Raji (cell line): ENCODE data around the gene RNF213.

Source experiments
- POLR2A ChIP-seq: IDR thresholded peaks from 2 replicates; pipeline ENCODE4 v1.6.1; 2011; ENCODE audit warnings: low read depth, low read length, control low read depth; ENCODE audit not compliant: insufficient read depth

RNF213 gene

DNA sequence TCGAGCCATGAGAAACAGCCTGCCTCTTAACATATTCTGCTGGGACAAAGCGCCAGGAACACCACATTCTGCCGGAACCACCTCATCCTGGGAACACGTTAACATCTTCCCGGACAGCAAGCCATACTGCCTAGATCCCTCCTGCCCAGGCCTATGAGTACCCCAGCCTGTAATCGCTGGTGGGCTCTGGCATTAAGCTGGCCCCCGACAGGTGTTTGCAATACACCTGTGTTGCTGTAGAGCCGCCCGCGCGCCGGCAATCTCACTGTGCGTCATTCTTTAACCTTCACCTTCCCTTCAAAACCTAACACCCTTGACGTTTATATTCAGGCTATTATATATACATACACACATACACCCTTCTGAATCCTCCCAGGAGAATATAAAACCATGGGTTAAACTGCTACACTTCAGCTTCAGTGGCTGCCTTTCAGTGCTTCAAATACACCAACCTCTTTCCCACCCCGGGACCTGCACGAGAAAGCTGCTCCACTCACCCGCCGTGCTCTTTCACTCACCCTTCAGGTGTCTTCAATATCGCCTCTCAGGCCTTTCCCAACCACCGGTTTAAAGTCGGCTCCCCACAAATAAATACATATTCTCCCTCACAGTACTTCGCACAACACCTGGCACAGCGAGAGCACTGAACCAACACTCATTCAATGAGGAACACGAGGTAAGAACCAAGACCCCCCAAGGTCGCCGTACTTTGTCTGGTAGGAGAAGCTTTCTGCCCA lies 153.3 kb downstream of the RNF213 start:
- TF ChIP-seq POLR2A = no peak

DNA sequence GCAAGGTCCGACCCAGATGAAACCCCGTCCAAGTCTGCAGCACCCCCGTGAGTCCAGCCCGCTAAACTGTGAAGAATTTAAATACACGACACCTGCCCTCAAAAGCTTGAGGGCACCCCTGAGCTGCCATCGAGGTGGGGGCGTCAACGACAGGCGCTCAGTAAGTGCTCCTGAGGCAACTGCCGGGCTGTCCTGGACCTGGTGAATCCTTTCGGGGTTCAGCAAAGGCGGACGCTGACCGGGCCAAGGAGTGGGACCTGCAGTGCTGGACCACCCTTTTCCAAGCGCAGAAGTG lies 153.8 kb downstream of the RNF213 start:
- TF ChIP-seq POLR2A = no peak

DNA sequence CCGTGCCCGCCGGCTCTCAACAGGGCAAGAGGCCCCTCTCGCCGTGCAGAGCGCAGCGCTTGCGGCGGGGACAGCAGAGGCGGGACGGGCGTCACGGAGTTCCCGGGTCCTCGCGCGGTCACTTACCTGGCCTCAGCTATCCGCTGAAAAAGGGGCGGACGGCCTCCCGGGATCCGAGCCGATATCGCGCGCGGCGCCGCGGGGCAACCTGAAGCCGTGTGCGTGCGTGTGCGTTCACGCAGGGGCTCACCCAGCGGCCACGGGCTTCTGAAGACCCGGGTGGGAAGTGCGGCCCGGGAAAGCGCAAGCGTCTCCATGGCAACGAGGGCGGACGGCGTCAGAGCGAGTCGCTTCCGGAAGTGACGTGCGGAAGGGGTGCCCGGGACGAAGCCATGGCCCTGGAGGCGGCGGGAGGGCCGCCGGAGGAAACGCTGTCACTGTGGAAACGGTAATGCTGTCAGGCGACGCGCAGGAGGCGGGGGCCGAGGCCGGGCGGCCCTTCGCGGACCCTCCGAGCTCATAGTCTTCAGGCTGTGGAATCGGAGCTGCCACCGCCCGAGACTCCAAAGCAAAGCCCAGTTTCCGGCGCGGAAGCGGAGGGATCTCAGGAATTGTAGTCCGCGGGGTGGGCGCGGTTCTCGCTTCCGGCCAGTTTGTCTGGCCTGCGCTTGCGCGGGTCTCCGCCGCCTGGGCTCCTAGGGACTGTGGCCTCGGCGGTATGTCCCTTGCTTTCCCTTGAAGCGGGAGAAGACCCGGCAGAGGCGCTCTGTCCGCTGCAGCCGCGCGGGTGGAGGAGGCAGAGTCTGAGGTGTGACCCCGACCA lies 154.4 kb downstream of the RNF213 start, which contains the start of gene ENDOV:
Gene ENDOV (plus strand): TSS at position 365 of the 823 bp plus-strand sequence. CDS start 28 bp downstream, at position 393.
- TF ChIP-seq POLR2A = peak; percentile 70

DNA sequence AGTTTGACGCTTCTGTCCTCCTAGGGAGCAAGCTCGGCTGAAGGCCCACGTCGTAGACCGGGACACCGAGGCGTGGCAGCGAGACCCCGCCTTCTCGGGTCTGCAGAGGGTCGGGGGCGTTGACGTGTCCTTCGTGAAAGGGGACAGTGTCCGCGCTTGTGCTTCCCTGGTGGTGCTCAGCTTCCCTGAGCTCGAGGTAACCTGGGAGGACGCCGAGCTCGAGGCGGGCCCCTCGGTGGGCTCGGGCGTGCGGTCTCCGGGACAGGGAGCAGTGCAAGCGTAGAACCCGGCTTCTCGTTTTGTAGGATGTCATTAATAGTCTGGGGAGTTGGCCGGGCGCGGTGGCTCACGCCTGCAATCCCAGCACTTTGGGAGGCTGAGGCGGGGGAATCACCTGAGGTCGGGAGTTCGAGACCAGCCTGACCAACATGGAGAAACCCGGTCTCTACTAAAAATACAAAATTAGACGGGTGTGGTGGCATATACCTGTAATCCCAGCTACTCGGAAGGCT lies 155.0 kb downstream of the RNF213 start:
- no peak for TF ChIP-seq POLR2A

DNA sequence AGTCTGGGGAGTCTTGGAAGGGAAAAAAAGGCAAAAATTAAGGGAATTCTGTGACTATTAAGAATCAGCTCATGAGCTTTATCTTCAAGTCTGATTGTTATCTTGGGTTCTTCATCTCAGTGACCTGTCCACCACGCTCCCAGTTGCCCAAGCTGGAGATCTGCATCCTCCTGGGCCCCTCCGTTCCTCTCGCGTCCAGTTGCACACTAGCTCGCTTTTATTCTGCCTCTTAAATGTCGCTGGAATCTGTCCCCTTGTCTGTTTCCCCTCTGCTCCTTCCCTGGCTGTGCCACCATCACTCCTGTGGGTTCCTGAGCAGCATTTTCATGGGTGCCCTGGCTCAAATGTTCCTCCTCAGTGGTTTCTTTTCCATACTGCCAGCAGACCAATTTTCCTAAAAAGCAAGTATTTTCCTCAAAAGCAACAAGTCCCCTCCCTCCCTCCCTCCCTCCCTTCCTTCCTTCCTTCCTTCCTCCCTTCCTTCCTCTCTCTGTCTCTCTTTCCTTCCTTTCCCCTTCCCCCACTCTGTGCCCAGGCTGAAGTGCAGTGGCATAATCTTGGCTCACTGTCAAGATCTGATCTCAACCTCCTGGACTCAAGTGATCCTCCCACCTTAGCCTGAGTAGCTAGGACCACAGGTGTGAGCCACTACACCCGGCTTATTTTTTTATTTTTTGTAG lies 155.7 kb downstream of the RNF213 start:
- TF ChIP-seq POLR2A = no peak

DNA sequence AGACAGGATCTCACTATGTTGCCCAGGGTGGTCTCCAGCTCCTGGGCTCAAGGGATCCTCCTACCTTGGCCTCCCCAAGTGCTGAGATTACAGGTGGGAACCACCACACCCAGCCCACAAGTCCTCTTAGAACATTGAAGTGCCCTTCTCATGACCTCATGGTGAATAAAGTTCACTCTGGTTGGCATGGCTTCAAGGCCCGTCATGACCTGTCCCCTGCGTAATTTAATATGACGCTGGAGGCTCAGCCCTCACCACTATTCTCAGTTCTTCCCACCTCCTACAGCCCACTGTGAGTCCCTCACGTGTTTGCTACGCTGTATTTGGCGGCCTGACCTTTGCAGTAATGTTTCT lies 156.3 kb downstream of the RNF213 start:
- no peak for TF ChIP-seq POLR2A

DNA sequence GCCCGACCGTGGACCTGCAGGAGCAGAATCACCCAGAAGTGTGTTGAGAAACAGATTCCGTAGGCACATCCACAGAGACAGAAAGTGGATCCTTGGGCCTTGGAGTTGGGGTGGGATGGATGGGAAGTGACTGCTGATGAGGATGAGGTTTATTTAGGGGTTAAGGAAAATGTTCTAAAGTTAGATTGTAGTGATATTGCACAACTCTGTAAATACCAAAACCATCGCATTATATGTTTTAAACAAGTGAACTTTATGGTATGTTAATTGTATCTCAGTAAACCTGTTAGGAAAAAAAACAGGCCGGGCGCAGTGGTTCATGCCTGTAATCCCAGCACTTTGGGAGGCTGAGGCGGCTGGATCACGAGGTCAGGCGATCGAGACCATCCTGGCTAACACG lies 157.9 kb downstream of the RNF213 start:
- no peak for TF ChIP-seq POLR2A

DNA sequence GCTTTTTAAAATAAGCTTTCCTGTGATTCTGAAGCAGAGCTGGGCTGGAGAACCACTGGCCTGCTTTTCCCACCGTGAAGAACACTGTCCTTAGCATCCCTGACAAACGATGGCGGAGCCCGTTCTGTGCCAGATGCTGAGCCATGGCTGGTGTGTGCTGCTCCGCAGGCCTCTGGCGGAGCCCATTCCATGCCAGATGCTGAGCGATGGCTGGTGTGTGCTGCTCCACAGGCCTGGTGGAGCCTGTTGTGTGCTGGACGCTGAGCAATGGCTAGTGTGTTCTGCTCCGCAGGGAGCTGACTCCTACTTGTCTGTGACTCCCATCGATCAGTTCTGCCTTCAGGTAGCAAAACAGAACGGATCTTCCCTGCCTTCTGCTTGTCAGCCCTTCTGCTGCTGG lies 158.6 kb downstream of the RNF213 start:
- no peak for TF ChIP-seq POLR2A

DNA sequence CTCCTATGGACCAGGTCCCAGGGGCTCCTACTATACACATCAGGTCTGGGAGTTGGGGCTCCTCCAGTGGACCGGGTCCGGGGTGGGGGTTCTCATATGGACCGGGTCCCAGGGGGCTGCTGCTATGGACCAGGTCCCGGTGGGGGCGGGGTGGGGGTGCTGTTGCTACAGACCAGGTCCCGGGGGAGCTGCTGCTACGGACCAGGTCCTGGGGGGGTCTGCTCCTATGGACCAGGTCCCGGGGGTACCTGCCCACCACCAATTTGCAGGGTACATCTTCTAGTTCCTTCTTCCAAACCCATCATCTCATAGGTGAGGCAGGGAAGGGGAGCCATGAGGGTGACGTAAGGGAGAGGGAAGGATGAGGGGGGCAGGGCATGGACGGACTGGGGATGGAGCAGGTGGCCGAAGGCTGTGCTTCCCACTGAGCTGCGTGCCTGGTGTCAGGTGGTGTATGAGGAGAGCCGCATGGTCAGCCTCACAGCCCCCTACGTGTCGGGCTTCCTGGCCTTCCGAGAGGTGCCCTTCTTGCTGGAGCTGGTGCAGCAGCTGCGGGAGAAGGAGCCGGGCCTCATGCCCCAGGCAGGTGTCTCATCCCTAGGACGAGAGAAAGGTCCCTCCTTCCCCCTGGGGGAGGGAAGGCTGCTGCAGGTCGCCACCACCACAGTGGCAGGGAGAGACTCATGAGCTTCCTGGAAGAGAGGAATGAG lies 160.9 kb downstream of the RNF213 start:
- no peak for TF ChIP-seq POLR2A

DNA sequence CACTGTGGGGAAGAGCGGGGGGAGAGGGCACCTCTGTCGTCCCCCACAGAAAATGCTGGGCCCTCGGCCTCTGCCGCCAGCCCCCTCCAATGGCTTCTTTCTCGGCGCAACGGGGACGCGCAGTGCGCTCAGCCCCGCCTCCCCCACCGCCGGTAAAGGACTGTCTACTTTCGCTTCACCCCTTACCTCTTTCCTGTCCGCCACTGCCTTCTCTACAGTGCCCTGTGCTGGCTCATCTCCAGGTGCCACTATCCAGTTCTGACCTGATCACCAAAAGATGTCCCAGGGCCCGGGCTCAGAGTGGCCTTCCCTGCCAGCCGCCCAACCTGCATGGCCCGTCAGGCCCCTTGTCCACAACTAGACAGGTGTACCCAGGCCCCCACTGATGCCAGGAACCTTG lies 161.6 kb downstream of the RNF213 start:
- no peak for TF ChIP-seq POLR2A

DNA sequence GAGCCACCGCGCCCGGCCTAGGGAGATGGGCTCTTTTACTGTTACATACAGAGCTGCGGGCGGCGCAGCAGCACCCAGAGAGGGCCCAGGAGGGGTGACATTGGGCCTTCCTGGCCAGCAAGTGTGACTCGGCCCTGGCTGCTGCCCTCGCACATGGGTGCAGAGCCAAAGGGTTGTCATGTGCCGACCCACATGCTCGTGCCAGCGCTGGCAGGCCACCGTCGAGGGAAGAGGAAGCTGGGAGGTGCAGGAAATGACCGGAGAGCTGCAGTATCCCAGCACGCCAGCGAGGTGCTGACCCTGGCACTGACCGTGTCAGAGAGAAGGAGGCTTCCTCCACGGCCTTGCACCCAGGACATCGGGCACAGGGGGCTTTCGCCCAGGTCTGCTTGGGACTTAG lies 162.3 kb downstream of the RNF213 start:
- TF ChIP-seq POLR2A = no peak

DNA sequence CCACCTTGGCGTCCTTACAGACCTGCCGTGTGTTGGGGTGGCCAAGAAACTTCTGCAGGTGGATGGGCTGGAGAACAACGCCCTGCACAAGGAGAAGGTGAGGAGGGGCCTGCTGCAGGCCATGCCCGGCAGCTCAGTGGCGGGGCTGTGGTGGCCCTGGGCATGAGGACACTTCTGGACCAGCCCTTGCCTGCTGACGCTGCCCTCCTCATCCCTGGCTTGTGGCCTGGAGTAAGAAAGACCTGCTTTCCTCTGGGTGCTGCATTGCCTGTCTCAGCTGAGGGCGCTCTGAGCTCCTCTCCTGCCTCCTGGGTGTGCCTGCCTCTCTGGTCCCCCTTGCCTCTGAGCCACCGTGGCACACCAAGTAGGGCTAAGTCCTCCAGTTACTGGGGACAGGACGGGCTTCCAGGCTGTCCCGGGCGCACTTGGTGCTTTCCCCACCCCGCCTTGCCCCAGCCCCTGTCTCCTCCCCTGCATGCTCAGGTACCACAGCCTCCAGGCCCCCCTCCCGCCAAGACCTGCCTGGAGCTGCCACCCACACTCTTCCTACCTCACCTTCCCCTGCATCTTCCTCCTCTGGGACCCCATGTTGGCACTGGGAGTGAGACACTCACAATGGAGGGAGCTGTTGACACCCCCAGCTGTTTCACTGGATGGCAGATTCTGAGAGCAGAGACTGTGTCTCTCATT lies 163.0 kb downstream of the RNF213 start:
- no peak for TF ChIP-seq POLR2A

DNA sequence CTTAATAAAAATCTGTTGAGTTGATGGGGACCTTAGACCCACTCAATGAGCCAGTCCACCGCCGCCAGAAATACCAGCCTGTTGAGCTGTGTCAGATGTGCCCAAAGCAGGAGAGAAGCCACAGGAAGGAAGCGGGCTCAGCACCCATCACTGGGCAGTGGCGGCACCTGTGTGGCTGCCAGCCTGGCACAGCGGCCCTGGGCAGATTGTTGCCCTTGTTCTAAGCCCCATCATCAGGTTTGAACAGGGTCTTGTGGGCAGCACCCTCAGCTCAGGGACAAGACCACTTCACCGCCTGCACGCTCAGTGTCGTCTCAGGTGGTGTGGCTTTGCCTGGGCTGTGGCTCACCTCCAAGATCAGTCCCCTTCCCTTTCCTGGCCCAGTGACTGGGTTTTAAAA lies 163.6 kb downstream of the RNF213 start:
- TF ChIP-seq POLR2A = no peak

DNA sequence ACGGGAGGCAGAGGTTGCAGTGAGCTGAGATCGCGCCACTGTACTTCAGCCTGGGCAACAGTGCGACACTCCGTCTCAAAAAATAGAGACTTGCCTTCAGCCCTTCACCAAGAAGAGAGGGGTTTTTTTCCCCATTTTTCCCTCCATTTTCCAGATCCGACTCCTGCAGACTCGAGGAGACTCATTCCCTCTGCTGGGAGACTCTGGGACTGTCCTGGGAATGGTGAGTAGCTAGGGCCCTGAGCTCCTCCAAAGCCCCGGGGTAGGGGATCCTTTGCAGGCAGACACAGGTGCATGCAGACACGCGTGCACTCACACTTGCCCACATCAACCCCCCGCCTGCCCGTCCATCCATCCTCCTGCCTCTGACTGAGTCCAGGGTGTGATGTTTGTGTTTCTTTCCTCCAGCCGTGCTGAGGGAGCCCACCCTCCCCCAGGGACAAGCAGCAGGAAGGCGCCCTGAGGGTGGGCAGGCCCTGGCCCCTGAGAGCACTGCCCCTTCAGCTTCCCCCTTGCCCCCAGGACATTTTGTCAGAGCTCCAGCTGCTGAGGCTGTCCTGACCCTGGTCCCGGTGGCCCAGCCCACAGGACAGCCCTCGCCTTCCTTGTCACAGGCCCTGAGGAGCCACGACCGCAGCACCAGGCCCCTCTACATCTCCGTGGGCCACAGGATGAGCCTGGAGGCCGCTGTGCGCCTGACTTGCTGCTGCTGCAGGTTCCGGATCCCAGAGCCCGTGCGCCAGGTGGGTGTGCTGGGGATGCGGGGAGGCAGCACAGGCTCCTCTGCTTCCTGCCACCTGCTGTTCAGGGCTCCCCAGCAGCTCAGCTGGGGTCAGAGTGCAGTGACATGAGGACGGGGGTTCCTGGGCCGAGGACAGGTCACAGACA lies 164.5 kb downstream of the RNF213 start:
- TF ChIP-seq POLR2A = no peak
